NB4 (cell line): ENCODE results near the gene CXorf58.

Source experiments
- DNase-seq: peaks from one replicate; pipeline ENCODE4 v3.0.0; 2010; ENCODE audit warnings: low read depth
- H3K4me3 ChIP-seq: one replicate; pipeline ENCODE4 v1.5.1; 2011; ENCODE audit warnings: mild to moderate bottlenecking, low read depth, low read length, moderate library complexity
- CTCF ChIP-seq: IDR thresholded peaks from one replicate; pipeline ENCODE4 v1.5.1; 2012; ENCODE audit warnings: low read depth, low read length
- MYC ChIP-seq: IDR thresholded peaks from 2 replicates; pipeline ENCODE4 v1.6.1; 2011; ENCODE audit warnings: low read depth, low read length
- POLR2A ChIP-seq: IDR thresholded peaks from 2 replicates; pipeline ENCODE4 v1.6.1; 2011; ENCODE audit warnings: mild to moderate bottlenecking; ENCODE audit not compliant: insufficient read length; ENCODE audit errors: extremely low read depth
- TF ChIP-seq, protein P1 (sequence below): IDR thresholded peaks from 2 replicates; pipeline ENCODE4 v1.6.1; 2011; ENCODE audit warnings: low read depth, low read length

Gene CXorf58

GRCh38 chrX:23978491-23978890, 70.7 kb downstream of the CXorf58 start:
- H3K4me3 ChIP-seq = no peak overlapping the region
- no peak for DNase-seq
- no peak for TF ChIP-seq CTCF
- no peak for TF ChIP-seq POLR2A
- TF ChIP-seq, protein P1, sequence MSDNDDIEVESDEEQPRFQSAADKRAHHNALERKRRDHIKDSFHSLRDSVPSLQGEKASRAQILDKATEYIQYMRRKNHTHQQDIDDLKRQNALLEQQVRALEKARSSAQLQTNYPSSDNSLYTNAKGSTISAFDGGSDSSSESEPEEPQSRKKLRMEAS = no peak

DNA sequence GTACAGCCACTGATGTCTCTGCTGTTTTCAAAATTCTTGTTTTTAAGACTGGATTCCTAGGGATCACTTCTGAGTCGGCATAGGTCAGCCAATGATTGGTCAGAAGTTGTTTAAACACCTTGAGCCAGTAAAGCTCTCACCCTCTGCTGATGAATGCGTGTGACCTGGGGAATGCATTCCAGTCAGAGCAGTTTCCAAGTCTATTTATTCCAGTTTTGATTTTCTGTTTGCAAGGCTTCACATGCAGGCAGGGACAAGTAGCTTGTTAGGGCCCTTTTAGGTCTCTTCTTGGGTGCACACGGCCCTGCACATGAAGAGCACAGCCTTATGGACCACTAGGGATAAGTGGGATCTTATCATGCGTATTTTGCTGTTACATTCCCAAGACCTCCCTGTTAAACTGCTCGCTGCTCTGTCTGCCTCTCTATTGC, 72.2 kb downstream of the CXorf58 start:
- no peak overlapping the region for H3K4me3 ChIP-seq
- TF ChIP-seq MYC = no peak
- TF ChIP-seq, protein P1 = no peak
- DNase-seq = no peak

GRCh38 chrX:23981222-23981621, 73.4 kb downstream of the CXorf58 start:
- TF ChIP-seq POLR2A (no peak), MYC (no peak), CTCF (no peak)
- TF ChIP-seq, protein P1 = no peak
- DNase-seq = no peak
- no peak overlapping the region for H3K4me3 ChIP-seq

GRCh38 chrX:23981711-23982110, 73.9 kb downstream of the CXorf58 start:
- DNase-seq = no peak
- H3K4me3 ChIP-seq = no peak overlapping the region
- TF ChIP-seq CTCF = no peak
- TF ChIP-seq, protein P1 = no peak
- no peak for TF ChIP-seq MYC
- TF ChIP-seq POLR2A = no peak

- no peak for DNase-seq
- TF ChIP-seq, protein P1 = no peak
- no peak for TF ChIP-seq POLR2A
- TF ChIP-seq CTCF = no peak
- TF ChIP-seq MYC = no peak
- no peak overlapping the region for H3K4me3 ChIP-seq
Measured at GRCh38 chrX:23982891-23983290, 75.1 kb downstream of the CXorf58 start.
